Measurements from ENCODE around the gene PCDHGC5.

The PCDHGC5 gene

DNA sequence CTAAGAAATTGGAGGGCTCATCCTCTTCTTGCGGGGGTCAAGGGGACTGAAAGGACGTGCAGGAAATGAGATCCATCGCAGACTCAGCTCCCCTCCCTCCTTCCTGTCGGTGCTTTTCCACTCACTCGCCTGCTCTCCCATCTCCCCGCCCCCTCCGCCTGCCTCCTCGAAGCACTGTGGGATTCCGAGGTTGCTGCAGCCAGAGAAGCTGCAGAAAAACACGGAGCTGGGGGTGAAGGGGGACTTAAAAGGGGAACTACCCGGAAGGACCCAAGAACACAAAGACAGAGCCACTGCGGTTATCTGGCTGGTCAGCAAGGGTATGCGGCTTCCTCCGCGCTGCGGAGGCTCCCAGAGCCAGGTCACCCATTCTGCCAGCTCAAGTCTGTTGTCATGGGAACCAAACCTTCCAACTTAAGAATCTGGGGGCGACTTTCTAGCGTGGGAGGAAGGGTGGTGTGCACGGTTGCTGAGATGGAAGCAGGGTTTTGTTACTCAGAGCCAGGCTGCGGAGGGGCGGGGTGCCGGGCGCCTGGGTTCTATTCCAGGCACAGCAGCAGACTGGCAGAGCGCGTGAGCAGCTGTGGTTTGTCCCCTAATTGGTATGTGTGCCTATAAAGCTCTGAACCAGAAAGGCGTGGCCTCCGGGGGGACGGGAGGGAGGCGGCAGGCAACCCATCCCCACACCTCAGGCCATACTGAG, 24.9 kb downstream of the PCDHGC5 start:
- DNase-seq: peak; percentile 70

DNA sequence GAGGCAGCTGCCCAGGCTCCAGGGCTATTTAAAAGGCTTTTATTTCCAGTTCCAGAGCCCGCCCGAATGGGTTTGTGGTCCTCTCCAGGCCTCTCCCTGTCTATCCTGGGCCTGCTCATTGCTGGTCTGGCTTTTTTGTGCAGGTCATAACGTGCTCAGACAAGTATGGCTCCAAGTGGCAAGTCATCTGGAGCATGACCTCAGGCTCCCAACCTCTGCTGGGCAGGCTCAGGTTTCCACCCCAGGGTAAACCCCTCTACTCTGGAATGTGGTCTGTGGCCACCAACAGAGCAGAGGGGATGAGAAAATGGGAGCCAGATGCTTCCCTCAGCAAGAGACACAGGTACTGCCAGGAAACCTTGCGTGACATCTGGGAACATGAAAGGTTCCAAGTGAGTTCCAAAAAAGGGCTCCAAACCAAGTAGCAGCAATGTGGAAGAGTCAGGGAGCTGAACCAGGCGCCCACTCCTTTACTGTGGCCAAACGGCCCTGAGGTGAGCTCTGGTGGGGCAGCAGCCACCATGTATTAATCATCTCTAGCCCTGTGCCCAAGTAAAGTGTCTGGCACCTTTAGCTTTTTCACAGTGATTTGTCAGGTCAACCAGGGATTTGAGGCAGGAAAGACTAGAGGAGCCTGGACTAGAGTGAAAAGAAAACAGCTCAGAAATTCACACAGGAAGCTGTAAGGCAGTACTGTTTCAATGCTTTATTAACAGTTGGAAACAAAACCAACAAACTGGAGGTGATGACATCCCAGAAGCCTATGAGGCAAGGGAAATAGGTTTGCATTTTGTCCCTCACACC, 25.7 kb downstream of the PCDHGC5 start:
- DNase-seq: no peak

DNA sequence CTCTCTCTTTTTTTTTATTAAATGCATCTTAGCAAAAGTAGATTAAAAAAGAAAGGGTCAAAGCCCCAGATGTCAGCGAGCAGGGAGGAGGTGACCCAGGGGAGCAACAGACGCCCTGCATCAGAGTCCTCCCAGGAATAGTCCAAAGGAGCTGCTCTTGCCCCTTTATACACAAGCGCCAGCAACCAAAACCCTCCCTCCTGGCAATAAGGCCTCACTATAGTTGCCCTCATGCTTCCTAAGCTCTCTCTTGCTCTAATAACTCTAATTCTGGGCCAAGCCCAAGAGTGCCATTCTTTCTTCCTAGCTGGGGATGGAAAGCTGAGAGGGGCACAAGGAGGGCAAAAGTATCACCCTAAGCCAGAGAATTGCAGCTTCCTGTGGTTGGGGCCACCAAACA, 26.3 kb downstream of the PCDHGC5 start:
- DNase-seq: no peak

DNA sequence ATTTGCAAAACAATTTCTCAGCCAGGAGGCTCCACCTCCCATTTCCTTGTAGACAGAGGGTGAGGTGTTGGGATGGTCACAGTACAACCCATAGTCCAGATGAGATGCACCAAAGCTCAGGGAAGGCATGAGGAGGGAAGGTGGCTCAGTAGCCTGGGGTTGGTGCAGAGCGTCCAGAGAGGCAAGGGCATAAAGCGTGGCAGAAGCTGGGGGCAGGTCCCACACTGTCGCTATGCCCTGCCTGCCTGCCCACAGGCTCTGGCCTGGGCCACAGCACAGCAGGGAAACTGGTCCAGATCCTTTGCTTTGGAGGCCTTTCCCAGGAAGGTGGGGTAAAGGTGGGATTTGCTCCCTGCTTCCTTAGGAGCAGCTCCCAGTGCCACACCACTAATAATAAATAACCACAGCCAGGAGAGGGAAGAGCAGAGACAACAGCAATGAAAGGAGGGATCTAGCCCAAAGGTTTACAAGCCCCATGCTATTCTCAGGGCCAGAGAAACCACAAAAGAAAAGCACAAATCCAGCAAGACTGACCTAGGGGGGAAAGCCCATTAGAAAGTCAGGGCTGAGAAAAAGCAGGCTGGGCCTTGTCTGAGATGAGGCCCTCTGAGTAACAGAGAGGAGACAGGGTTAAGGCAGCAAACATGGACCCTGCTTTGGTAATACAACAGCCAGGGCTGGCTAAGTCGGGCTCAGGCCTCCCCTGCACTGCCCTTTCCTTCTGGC, 27.2 kb downstream of the PCDHGC5 start:
- DNase-seq: no peak

DNA sequence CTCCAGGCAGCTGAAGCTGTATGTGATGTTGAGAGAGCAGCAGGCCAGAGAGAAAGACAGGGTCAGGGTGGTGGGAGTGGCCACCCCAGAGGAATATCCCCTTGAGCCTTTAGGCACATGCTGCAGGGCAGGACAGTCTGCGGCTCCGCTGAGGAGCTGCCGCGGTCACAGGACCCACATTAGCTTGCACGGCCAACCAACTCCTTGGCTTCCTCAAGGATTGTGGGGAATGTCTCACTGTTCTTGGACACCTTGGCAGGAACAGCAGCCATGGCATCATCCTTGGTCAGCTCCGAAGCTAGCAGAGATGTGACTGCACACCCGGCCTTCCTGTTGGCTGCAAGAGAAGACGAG, 27.8 kb downstream of the PCDHGC5 start:
- DNase-seq: no peak

DNA sequence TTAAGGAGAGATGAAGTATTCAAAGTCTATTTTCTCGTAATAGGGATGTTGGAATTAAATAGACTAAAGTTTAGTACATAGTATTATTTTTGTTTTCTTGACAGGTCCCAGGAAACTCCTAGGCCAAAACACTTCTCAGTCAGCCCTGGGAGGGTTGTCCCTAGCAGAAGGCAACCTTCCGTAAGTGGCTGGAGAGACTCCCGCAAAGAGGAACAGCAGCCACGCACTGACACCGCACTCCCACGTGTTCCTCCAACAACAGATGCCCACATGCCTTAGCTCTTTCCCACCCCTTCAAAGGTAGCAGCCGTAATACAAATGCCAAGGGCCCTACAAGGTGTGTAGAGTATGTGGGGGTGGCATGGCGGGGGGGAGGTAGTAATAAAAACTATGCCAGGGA, 28.4 kb downstream of the PCDHGC5 start:
- DNase-seq: no peak

DNA sequence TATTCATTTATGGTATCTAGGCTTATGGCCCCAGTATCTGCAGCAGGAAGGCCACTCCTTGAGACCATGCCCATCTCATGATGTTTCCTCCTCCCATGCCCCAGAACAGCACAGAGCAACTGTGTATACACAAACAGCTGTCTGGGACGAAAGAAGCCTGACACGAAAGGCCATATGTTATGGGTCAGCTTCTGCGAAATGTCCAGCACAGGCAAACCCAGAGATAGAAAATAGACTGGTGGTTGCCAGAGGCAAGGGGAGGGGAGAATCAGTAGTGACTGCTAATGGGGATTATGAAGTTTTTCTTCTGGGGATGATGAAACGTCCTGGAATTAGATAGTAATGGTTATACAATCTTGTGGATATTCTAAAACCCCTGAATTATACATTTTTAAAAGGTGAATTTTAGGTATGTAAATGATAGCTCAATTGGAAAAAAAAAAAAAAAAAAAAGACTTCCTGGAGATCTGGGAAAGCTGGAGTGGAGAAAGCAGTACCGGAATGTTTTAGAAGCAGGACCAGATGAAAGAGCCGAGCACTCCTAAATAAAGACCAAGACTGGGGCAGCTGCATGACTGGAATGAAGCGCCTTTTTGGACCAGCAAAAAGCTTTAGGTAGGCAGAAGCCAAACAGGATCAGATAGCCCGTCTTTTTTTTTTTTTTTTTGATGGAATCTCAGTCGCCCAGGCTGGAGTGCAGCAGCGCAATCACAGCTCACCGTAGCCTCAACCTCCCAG, 29.2 kb downstream of the PCDHGC5 start:
- DNase-seq: no peak

DNA sequence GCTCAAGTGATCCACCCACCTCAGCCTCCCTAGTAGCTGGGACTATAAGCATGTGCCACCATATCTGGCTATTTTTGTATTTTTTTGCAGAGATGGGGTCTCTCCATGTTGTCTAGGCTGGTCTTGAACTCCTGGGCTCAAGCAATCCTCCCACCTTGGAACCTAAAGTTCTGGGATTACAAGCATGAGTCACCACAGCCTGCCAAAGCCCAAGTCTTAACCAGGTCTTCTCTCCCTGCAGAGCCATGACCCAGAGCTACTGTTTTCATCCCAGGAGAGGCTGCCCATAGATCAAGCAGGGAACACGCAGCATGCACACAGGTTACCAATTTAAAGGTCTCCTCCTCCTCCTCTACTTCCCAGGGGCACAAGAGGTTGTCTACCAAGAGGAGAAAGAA, 29.7 kb downstream of the PCDHGC5 start:
- DNase-seq: no peak

DNA sequence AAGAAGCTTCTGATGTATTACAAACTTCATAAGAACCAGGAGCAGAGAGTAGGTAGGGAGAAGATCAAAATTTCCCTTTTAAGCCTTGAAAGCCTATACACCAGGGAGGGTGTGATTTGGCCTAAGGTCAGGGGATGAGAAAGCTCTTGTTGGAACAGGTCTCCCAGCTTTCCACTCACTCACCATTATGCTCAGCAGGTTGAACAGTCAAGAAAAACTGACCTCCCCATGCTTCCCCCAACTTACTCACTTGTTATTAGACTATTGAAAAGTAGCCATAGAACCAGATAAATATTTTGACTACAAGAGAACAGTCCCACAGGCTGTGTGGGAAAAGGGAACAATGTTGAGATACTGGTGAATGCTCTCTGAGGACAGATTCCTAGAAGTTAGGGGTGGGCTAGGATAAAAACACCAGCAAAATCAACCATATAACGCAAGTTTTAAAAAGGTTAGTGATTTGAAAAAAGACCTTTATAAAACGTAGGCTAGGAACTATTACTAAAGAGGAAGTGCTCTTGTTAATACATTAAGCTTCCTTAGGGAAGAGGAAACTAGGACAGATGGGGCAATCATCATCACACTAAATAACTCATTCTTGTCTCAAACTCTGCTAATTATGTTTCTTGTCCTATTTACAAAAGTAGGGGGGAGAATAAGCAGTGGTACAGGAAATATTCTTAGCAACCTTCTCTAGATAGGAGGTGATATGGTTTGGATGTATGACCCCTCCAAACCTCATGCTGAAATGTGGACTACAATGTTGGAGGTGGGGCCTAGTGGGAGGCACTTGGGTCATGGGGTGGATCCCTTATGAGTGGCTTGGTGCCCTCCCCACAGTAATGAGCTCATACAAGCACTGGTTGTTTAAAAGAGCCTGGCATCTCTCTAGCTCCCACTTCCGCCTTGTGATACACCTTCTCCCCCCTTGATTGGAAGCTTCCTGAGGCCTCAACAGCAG, 31.0 kb downstream of the PCDHGC5 start:
- DNase-seq: no peak

DNA sequence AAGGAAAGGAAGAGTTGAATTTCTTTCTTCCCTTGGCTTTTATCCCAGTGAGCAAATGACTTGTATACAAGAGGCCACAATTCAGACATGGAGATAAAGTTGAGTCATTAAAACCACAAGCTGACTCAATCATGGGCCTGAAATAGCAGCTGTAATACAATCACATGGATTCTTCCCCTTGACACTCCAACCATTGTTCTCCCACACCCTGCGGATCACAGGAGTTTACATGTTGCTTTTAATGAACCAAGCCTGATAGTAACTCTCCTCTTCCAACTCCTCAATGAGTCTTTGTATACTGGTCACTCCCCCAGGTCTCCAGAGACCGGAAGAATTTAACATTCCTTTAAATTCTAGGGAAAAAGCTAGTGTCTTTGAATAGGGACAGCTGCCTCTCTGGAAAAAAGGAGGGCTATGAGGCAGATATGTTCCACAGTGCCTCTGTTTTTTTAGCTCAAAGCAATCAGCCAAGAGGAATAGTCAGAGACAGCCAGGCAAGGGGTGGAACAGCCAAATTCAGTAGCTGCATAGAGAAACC, 32.4 kb downstream of the PCDHGC5 start:
- no peak for DNase-seq

DNA sequence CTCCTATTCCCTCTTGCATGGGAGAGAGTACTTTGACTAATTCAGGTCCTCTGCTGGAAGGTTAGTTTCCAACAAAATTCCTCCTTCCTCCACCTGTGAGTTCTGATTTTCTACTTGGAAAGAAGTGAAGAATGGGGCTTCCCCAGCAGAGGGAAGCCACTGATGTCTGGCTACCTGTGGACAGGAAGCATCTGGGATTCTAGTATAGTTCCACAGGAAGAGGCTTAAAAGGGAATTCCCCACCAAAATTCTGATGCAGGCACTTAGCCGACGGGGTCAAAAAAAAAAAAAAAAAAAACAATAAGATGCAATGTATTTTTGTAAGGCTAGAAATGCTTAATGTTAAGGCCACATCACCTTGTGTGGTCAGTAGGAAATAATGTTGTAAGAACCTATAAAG, 33.4 kb downstream of the PCDHGC5 start:
- DNase-seq: no peak

DNA sequence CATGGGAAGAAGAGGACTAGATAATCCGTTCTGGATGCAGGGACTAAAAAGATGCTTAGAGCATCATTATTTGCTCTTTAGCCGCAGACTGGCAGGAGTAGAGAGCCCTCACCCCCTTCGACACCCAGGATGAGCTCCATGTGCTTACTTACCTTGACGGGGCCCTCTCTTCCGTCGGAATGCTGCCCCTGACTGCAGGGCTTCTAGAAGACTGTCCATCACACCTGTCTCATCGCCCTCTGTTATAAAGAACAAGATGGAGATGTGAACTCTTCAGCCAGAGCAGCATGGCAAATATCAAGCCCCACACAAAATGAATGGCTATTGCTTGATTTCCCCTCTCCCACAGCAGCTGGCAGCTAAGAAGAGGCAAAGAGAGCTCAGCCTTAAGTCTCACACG, 35.1 kb downstream of the PCDHGC5 start:
- no peak for DNase-seq

DNA sequence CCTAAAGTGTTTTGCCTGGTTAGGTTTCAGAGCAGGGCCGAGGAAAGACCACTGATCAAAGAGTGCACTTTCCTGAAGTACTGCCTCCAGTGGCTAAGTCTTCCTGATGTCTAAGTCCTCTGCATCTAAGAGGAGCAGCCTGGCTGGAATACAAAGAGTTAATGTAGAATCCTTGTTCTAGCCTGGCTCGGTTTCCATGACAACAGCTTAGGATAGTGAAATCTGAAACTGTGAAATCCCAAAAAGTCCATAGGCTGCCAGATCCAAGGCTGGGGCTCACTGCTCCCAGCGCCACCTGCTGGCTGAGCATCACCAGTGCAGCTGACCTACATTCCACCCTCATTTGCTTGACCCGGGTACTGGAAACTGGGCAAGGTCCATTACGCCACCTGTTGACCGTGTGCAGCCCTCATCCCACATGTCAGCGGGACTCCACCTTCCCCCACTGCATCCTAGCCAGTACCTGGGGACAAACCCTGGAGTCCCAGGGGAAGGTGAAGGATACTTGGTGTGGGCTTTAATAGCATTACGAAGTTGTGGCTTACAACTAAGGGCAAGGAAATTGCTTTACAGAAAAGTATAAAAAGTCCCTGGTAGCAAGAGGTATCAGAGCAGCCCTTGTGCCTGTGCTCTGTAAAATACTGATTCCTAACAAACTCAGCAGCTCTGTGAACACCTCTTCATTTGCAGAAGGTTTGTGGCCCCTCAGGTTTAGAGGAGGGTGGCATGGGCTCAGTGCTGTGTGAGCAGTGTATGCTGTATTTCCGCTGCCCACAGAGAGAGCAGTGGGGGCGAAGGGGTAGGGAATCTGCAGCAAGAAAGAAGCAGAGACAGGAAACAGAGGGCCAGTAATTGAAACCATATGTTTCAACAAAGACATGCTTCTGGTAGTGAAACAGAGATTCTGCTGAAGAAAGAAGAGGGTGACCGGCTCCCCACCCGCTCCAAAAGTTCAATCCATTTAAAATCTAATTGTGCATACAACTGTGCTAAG, 36.0 kb downstream of the PCDHGC5 start:
- DNase-seq: peak; percentile 47

DNA sequence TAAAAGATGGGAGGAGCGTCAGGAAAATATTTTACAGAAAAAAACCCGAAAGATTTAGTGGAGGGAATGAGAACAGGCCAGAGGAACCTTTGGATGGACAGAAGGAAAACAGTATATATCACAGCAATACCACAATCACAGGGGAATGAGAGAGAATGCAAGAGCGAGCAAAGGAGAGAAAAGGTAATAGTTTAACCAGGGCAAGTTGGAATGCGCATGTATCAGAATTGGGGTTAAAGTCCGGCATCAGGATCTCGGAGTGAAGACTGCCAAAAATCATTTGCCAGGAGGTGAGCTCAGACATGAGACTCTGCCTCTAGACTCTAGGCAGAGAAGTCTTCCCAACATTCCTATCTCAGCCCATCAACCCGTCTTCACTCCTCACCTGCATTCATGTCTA, 36.8 kb downstream of the PCDHGC5 start:
- no peak for DNase-seq

DNA sequence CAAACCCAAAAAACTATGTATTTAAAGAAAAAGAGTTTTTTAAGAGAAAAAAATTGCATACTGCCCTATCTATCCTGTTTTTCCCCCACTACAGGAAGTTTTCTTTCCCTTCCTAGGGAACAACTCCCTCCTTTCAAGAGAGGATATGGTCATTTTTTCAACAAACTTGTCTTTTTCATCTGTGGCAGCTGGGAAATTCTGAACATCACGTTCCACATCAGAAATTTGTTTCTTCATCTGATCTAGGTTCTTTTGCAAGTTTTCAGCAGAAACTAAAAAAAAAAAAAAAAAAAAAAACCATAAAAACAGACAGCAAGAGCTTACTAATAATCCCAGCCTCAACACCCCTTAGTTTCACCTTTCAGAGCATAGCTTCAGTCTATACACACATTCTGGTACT, 38.5 kb downstream of the PCDHGC5 start:
- no peak for DNase-seq

DNA sequence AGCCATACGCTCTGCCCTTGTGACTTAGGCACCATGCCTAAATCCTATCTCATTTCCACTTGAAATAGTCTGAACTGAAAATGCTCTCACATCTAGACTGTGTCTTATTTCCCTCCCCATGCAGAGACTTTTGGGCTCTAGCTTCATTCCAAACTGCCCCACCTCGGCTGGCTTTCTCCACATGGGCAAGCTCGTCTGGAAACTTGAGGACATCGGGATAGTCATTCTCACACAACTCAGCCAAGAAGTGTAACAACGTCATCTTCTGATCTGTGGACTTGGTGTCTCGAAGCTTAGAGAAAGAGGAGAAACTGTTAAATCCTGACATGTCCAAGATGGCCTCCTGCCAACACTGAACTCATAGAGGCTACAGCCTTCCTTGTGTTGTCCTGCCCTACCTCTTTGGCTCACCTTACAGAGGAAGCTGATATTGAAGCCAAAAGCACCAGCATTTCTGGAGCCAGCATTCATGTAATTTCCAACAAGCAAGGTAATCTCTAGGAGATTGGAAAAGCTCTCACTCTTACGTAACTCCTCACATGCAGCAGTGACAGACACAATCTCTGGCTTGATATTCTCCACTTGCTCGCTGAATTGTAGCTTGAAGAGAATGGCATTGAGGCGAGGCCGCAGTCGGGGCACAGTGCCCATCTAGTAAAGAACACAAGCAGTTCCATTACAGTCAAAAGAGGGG, 39.6 kb downstream of the PCDHGC5 start:
- no peak for DNase-seq

DNA sequence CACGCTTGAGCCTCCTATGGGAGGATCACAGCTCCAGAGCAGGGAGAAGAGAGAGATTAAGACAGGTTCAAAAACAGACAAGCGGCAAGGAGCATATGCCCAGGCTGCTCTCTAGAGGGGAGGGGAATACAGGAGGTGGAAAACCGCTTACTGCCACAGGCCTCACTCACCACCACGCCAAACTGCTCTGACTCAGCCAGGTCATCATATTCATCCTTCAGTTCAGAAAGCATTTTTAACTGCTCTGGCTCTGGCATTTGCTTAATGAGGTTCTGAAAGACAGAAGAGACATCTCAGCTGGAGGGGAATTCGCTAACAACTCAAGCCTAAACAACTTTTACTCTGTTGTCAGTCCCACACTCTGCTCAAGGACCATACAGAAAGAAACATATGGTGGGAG, 40.1 kb downstream of the PCDHGC5 start:
- no peak for DNase-seq

DNA sequence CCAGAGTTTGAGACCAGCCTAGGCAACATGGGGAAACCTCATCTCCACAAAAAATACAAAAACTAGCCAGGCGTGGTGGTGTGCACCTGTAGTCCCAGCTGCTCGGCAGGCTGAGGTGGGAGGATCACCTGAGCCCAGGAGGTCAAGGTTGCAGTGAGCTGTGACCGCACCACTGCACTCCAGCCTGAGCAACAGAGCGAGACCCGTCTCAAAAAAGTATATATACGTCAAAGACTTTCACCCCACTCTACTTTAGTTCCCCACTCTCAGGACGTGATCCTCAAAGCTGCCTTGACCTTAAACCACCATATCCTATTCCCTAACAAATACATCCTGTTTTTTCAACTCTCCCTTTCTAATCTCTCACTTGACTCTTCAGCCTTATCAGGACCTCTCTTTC, 41.0 kb downstream of the PCDHGC5 start:
- no peak for DNase-seq

DNA sequence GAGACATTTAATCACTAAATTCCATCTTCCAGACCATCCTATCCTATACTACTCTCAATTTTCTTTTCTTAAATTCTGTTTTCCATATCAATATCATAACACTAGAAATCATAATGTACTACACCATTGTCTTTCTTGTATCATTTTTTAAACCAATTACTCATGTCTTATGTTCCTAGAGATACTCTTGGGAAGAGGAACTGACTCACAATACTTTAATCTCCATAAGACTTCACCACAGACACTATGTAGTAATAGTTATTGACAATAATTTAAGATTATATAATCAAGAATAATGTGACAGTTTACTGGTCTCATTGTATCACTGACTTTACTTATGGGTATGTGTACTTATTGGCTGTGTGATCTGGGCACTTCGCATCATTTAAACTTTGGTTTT, 43.8 kb downstream of the PCDHGC5 start:
- no peak for DNase-seq

DNA sequence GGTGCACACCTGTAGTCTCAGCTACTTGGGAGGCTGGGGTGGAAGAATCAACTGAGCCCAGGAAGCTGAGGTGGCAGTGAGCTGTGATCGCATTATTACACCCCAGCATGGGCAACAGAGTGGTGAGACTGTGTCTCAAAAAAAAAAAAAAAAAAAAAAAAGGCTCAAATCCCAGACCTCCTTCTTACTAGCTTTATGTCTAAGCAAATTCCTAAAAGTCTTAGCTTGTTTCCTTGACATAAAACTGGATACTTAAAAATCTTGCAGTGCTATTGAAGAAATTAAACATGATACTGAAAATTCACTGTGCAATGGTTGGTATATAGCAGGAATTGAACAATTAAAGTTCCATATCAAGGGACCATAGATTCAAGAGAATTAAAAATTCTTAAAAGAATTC, 45.0 kb downstream of the PCDHGC5 start:
- DNase-seq: no peak
